NCI-H187 (cell line): ENCODE results near the gene INKA2.
"Not testable (repeated sequence)": the region's sequence is repeated elsewhere in the genome, so short reads cannot be mapped to it uniquely, and the experiment has no call there.

Experiments
- DNase-seq, 2 experiments: peaks; one replicate each; lab custom pipeline; 2025; lab: John Stamatoyannopoulos, UW

Gene INKA2

DNA sequence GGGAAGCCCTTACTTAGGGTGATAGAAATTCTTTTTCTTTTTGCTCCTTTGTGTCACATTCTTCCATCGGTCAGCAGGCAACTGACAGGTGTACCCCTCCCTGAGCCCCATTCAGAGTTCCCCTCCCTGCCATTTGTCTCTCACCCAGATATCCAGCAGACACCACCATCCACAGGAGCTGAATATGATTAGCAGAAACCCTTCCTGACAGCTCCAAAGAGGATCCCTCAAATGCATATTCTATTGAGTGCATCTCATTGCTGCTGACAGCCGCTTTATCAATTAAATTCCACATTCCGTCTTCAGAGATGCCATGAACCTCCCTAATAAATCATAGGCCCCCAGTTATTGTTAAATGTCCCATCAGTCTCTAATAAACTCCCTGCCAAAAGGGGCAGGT, 10.4 kb upstream of the INKA2 start:
- DNase-seq = no peak

DNA sequence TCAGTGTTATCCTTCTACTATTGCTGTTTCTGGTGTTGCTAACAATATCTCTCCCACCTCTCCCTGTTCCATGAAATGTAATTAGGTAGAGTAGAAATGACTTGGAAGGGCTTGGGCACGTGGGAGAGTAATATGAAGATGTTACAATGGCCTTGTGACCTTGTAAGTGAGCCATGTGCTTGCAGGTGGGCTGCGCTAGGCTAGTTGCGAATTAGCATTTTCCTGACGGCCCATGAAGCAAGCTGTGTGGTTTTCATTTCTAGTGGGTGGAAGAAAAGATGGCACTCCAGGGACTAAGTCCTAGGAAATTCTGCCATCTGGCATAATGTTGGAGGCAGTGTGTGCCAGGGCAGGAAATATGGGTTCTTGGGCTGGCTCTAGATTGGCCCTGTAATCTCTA, 8.8 kb upstream of the INKA2 start:
- DNase-seq = no peak

DNA sequence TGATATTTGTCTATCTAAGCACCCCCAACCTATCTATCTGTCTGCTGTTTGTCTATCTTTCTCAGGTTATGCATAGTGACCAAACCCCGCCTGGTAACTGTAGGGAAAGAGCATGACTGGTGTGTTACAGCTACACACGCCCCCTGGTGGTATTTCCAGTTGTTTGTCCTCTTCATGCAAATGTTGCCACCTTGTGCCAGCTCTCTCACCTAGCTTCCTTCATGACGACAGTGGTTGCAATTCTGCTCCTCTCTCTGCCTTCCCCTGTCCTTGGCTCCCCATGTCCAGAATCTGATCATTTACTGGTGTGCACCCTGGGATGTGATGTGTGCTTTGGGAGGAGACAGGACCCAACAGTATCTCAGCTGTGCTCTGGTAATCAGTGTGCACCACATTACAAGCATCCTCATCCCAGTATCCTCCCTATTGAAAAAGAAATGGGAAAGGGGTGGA, 8.1 kb upstream of the INKA2 start:
- DNase-seq = no peak

DNA sequence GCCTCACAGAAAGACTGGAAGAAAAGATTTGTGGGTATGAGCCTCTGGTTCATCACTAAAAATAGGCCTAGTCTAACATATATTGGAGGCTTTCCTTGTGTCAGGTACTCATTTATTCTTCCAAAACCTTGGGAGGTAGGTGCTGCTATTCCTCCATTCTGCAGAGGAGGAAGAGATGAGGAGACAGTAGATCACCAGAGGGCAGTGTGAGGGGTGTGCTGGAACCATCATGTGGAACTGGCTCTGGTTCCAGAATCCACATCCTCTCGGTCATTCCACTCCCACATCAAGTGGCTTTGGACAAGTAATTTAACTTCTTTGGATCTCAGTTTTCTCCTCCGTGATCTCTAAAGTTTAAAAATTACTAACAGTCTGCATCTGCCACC, 7.4 kb upstream of the INKA2 start:
- no peak for DNase-seq

DNA sequence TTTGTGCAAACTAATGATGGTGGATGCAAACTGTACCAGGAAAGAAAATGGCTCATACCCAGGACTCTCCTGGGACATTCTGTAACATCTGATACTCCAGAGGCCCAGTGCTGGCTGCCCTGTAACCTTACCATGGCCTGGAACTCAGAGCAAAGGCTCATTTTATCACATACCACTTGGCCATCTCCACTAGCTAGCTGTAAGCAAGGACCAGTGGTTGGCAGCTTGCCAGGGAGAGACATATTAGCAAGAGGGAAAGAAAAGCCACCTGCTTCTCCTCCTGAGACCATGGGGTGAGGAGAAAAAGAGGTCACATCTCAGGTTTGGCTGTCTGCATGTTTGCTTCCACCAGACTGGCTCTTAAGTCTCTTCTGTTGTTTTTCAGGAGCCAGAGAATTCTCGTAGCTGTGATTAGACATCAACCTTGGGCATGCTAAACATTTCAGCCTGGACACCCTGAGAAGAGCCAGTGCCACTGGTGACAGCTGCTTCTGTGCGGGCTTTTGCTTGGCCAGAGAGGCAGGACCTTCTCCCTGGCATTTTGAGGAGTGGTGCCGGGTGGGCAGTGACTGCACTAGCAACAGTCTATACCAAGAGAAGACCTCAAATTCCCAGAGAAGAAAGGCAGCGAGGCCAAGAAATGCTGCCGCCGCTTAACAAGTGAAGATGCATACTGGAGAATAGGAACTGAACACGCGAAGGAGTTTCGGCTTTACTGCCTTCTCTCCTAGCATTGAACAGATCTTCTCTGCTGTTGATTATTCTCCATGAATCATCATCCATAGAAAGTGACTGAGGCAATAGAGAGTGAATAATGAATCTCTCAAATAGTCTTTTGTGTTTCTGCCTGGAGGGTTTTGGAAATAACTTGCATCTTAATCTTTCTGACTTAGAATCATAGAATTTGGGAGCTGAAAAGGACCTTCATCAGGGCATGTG, 6.7 kb upstream of the INKA2 start:
- peak in 1 of 2 experiments; percentile 19 for DNase-seq

DNA sequence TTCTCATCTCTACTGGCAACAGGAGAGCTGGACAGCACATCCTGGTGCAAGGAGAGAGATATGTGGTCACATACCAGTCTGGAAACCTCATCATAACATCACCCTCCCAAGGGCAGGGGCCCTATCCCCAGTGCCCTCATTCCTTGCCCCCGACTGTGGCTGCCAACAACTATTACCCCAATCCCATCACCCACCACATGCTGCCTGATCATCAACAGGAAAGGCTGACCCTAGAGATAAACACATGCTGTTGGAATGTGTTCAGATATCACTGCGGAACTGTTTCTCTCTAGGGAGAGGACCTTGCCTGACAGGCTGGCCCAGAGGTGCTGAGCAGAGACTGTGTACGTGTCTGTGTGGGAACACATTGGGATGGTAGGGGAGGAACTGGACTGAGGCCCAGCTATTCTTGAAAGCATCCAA, 4.5 kb upstream of the INKA2 start:
- no peak for DNase-seq

DNA sequence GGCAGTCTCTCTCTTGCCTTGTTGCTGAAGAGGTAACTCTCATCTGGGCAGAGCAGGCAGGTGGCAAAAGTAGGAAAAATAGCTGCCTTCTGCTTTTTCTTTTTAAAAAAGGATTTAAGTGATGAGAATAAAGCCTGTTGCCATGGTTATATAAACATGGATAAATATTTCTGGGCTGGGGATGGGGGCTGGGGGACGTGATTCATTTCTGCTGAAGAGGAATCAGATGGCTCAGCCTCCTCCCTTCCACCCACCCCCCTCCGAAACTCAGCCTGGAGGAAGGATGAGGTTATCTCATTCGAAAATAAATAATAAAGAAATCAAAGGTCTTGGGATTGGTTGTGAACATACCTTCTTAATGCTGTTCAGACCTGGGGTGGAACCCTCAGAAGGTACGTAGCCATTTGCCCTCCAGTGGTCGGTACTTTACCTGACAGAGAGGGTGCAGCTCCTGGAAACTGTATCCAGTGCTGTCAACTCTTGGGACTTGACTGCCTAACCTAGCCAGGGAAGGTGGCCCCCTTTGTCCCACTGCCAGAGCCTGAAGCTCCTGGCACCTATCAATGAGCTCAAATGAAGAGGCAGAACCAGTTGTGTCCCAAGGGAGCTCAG, 3.8 kb upstream of the INKA2 start:
- no peak for DNase-seq

DNA sequence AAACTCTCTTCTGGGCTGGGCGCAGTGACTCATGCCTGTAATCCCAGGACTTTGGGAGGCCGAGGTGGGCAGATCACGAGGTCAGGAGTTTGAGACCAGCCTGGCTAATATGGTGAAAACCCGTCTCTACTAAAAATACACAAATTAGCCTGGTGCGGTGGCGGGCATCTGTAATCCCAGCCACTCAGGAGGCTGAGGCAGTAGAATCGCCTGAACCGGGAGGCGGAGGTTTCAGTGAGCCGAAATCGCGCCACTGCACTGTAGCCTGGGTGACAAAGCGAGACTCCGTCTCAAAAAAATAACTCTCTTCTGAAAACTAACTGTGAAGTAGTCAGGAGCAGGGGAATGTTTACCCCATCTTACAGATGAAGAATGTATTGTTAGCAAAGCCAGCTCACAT, 3.1 kb upstream of the INKA2 start:
- not testable (repeated sequence) for DNase-seq

DNA sequence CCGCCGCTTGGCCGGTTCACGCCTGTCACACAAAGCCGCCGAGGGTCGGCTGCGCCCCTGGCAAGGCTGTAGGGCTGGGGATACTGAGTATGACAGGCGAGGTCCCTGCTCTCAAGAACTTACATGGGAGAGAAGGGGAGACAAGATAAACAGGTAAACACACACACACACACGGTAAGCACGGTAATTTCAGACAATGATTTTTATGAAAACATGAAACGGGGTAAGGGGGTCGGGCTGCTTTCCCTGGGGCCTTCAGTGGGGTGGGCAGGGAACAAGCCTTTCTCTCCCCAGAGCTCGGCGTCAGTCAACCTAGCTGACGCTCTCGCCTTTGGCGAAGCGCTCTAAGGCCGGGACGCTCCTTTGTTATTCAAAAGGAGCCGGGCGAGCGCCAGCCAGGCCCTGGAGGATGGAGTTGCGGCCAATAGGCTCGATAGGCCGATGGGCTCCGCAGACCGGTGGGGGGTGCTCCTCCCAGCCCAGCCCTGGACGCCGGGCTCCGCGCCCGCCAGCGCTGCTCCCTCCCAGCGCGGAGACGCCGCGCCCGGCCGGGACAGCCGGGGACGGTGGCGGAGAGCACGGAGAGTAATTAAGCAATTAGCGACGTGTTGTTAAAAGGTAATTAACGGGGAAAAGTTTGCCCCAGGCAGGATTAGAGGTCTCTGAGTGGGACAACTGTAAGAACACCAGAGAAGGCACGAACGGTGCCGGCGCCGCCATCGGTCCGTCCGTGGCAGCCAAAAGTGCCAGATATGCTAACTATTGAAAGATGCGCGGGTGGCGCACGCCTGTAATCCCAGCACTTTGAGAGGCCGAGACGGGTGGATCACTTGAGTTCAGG, 950 bp upstream of the INKA2 start:
- peak; percentile 42 to 58 for DNase-seq

DNA sequence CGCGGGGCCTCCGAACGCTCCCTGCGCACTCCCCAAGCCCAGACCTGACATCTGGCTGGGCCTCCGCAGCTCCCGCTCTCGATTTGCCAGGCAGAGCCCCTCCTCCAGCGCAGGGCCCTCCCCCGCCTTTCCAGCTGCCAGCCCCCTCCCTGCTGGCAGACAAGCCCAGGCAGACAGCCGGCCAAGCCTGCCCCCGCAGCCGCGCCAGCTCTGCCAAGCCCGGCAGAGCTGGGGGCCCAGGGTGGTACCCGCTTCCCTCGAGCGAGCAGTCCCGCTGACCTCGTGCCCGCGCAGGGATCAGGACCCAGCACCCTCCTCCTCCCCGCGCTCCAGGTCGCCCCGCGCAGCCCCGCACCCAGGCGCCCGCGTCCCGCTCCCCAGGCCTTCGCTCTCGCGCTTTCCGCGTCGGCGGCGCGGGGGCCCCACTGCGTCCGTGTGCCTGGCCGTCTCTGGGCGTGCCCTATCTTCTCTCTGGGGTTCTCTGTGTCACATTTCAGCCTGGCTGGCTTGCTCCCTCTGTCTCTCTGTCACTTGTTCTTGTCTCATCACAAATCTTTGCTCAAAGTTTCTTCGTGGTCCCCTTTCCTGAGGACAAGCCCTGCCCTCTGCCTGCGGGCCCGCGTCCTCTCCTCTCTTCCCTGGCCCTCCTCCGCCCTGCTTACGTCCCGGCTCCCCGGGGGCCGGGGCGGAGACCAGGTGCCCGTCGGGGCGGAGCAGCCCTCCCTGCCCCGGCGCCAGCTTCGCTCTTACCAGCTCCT, 580 bp downstream of the INKA2 start:
- DNase-seq = peak; percentile 60 to 80

DNA sequence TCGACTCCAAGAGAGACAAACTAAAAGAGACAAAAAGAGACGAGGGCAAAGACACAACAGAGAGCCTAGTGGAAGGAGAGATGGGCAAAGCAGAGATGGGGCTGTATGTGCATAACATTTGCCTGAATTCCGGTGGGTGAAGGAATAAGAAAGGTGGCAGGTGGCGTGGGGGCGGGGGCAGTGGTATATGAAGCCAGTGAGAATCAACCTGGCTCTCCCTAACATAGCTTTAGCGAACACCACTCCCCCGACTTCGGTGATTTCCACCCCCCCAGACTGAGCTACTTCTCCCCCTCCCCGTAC, 1.1 kb downstream of the INKA2 start:
- DNase-seq = no peak

DNA sequence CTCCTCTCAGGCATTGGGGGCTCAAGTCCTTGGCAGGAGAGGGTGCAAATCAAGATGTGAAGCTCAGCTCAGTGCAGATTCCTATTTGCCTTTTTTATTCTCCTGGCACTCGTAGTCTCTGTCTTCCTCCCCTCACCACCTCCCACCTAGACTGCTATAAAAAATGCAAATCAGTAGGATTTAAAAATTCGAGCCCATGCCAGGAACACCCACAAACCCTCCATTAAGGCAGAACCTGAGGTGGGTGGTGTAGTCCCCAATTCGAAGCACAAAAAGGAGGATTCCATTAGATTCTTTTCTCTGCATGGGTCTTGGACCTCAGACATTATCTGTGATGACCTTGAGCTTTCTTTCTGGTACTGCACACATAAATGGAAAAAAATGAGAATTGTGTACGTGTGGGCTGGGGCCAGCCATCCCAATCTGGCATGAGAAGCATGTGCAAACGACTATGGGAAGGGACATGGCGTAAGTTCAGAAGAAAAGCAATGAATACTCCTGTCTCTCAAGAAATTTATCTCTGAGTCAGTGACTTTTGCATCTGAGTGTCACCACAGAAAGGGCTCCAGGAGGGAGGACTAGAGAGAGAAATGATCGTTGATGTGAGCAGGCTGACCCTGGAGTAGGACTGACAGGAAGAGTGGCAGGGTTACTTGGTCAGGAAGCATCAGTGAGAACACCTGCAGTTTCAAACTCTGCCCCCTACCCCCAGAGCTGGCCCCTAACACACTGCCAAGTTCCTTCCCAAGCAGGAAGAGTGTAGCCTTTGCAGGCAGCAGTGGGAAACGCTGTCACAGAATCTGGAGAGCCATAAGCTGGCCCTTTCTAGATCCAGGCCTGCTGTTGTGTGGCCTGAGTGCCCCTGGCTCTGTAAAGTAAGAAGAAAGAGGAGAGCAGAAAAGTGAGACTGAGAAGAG, 1.7 kb downstream of the INKA2 start:
- no peak for DNase-seq

DNA sequence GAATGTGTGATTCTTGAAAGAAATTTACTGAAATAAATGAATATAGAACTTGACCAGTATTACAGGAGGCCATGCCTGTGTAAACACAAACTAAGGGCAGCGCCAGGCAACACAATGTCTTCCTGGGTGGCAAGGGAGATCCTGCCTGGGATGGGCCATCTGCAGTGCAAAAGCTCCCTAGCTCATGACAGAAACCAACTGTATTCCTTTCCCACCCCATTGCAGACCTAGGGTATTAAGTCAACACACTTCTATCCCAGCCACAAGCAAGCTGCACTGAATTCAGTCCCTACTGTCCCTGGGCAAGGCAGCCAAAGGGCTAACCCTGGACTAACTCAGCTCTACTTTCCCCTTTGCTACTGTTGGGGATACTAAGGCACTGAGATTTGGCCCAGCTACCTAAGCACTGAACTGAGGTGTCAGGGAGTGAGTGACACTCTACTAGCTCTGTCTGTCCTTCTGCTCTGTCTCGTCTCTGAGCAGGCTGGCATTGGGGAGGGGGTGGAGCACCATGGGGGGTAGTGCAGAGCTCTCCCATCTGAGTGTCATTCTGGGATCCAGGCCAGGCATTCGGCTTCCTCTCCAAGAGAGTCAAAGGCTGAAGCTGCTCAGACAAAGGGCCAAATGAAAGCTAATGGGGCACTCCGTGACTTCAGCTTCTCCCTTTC, 2.5 kb downstream of the INKA2 start:
- peak in 1 of 2 experiments; percentile 3 for DNase-seq

DNA sequence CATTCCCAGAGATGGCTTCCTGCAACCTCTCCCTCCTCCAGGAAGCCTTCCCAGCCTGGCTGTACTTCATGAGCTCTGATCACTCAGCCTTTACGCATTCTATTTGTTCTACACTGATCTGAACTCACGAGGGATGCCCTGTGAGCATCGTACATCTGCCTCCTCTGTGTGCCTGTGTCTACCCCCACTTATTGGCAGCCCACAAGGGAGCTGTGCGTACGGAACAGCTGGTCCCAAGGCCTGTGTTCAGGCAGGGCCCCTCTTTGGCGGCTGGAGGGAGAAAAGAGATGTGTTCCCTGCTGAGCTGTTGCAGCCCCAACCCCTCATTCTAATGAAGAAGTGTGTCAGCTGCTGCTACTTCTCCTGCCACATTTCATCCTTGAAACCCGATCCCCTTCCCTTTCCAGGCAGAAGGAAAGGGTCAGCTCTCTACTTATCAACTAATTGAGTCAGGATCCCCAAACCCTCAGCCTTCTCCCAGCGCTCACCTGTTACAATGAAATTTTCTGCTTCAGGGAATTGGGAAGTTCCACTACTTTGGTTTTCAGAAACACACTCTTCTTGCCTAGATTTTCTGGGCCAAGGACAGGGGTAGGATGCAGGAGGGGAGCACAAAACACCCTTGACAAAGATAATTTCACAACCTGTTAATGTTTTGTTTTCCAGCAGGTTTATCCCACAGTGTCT, 3.2 kb downstream of the INKA2 start:
- DNase-seq = peak; percentile 33 to 44

DNA sequence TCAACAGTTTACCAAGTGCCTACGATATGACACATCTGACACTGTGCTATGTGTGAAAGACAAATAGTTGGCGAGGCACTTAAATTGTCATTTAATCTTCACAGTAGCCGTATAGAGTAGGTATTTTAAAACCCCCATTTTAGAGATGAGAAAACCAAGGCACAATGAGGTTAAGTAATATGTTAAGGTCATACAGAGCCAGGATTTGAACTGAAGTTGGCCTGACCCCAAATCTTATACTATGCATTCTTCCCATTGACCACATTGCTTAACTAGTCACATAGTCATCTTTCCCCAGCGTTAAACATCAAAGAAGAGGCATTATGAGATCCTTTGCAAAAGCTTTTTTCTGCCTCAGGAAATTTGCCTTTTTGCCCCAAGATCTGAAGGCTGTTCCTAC, 3.9 kb downstream of the INKA2 start:
- no peak for DNase-seq

DNA sequence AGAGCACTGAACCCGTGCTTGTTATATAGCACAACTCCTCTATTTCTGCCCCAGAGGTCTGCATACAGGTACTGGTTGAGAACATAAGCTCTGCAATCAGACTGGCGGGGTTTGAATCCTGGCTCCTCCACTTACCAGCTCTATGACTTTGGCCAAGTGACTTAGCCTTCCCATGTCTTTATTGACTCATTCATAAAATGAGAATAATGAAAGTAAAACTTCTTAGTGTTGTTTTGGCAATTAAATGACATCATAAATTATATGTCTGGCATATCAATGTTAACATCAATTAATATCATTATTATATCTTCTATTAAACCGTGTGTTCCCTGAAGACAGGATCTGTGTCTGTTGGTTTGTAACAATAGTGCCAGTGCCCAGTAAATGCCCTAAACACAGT, 4.3 kb downstream of the INKA2 start:
- no peak for DNase-seq

DNA sequence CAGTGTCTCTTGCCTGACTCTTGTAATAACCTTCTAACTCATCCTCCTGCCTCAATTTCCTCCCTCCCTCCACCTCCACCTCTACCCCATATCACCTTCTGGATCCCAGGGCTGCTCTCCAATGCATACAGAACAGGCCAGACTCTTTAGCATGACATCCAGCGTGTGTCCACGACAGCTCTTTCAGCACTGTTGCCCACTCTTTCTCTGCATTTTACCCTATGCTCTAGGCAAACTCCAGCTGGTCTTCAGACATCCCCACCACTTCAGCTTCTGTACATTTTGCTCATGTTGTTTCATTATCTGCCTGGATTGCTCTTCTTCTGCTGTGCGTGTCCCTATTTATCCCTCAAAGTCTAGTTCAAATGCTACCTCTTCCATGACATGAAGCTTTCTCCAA, 4.8 kb downstream of the INKA2 start:
- no peak for DNase-seq

DNA sequence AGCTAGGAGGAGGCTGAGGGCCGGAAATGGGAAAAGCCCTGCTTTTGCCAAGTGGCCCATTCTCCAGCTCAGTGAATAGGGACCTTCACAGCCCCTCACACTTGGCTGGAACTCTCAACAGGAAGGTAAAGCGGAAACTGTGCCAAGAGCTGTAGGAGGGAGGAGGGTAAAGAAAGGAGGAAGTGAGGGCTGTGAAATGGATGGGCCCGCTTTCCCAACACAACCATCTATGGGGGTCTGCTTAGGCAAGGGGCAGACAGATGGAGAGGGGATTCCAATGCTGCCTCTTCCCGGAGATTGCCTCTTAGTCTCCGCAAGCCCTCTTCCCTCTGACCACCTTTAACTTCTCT, 5.2 kb downstream of the INKA2 start:
- DNase-seq = no peak

DNA sequence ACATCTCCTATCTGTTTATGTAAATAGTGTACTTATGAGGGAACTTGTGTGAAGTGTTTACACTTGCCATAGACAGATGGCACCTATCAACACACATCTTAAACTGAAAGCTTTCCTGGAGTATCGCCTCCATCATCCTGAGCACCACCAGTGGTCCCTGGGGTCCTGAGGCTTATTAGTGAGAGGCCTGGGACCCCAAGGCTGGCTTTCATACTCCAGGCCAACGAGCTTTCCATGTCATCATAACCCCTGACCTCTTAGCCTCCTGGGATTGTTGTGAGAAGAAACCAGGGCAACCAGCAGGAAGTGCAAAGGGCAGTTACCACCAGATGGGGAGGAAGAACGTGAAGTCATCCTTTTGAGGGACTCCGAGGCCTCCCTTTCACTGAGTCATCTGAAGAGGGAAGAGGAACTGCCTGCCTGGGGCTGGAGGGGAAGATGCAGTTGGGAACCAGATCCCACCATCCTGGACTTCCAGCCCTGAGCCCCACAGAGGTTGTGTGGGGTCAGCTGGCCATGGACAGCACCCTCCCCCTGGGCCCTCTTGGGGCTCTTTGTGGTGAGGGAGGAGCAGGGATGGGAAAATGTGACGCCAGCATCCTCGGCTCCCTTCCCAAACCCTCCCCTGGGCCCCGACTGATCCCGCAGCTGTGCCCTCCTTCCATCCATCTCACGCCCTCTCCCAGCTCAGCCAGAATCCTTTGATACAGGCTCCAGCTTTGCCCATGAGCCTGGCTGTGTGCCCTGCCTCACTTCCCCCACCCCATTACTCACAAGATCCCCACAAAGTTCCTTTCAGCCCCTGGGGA, 5.8 kb downstream of the INKA2 start:
- DNase-seq = no peak
